Right cardiac atrium (tissue), 5 donors: ENCODE measurements around the gene NSG1. TPM values are rescaled to one million over a fixed set of nuclear protein-coding genes. Genes with fewer than 3 reads are reported as not detected.
A peak's percentile ranks its signal among the peaks of the same experiment; 100 is the strongest.

Experiments
- ATAC-seq, 2 donors: fragments of 200-7000 bp; cut with Tn5 transposase; one replicate each; pipeline versions ENCODE4 v1.8.0 to v1.9.1; 2020; ENCODE audit warnings: moderate library complexity in 2 of 2, mild to moderate bottlenecking in 1 of 2
- DNase-seq, 3 donors: peaks; one replicate each; pipeline ENCODE4 v3.0.0-alpha.2; 2020
- H3K27ac ChIP-seq: one replicate; pipeline ENCODE4 v1.5.1; 2013; ENCODE audit warnings: mild to moderate bottlenecking, low read length, control low read depth, moderate library complexity
- H3K27me3 ChIP-seq: one replicate; pipeline ENCODE4 v1.6.1; 2013; ENCODE audit not compliant: control insufficient read depth, insufficient read depth
- H3K4me1 ChIP-seq: one replicate; pipeline ENCODE4 v1.6.1; 2013; ENCODE audit warnings: low read length; ENCODE audit not compliant: control insufficient read depth, insufficient read depth
- H3K4me3 ChIP-seq: one replicate; pipeline ENCODE4 v1.5.1; 2013; ENCODE audit warnings: low read length, control low read depth
- H3K9me3 ChIP-seq: one replicate; pipeline ENCODE4 v1.6.1; 2013; ENCODE audit warnings: low read length; ENCODE audit not compliant: control insufficient read depth
- WGBS: extraction: QIAGEN DNeasy Blood & Tissue Kit; methylation state at CpG from one replicate; pipeline ENCODE4 v1.1.7; 2013; 5-methylcytosine and 5-hydroxymethylcytosine counted together
- intact Hi-C, 4 donors: fragments of 100-400 bp; cut with DNase I; formaldehyde crosslinking; loops; one replicate each; pipeline versions ENCODE4 v1.11.0 to v1.14.0; 2022 to 2023
- polyA plus RNA-seq: library from polyadenylated mRNA; stranded (reverse); fragments of 200-250 nt; gene quantifications from one replicate; pipeline ENCODE4 v1.2.3, GENCODE V29; 2013
- total RNA-seq, 4 donors: library from RNA; stranded (reverse); fragmentation: NEBNext Ultra II Directional; extraction: Animal tissue kit (Norgen Biotek cat#: 25700); gene quantifications; one replicate each; pipeline ENCODE4 v1.2.1, GENCODE V29; 2021
- donor health status: healthy with polysubstance abuse.
- donor health status: DM: no; HTN: yes; CAD: no.
- donor health status: DM: no; HTN: no; CAD: no.
- donor health status: DM: no; HTN: yes; CAD: no; lungs with severe emphysema.
- donor health status: DM: yes; HTN: yes; CAD: no.

The NSG1 gene
- total and polyA plus RNA-seq, 5 donors, result 4.9 to 16.2 (median 7.4) TPM

- Histone ChIP-seq H3K4me1 (no peaks in the 10 kb centered on the region), H3K4me3 (no peak overlapping the region), H3K27me3 (no peaks in the 10 kb centered on the region), H3K9me3 (no peaks in the 10 kb centered on the region), H3K27ac (no peak overlapping the region)
- intact Hi-C loops, result no loop called here
- WGBS, result 30% methylated on average over 1 of the region's 1 CpG
- DNase-seq, result no peak
- ATAC-seq, result no peak
These were observed 31.6 kb upstream of the NSG1 start for GRCh38 chr4:4355302-4355701.

DNA sequence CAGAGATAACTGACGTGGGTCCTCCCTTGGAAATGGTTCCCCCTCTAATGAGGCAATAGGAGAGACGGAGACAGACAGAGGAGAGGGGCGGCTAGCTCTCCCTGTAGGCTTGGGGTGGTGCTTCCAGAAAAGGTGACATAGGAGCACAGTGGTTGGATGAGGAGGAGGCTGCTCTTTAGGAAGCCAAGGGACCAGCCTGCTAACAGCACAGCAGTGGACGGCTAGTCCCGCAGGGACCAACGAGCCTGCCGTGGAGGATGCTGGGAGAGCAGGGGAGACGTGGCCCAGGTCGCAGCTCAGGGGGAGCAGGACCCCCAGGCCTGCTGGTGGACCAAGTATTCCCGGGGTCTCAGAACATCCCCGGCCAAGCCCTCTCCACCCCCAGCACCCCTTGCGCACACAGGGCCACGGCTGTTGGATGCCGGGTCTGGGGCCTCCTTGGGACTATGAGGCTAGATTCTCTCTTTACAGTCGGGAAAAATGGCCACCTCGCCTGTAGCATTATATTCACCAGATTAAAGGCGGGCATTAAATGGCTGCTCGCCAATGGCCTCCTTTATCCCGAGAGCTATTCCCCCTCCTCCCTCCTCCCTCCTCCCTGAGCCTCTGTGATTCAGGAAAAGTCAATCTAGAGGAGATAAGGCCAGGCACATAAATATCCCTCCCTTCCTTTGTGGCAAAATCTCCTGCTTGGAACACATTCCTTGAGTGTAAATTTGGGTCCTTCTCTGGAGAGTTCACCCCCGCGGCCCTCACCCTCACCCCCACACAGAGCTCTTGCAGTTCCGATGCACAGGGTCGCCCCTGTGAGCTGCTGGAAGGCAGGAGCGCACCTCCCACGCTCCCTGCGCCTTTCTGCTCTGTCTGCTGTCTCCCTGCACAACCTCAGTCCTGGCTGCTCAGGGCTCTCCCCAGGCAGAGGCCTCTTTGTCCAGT lies 30.5 kb upstream of the NSG1 start:
- Histone ChIP-seq H3K4me3 (no peak overlapping the region), H3K9me3 (no peaks in the 10 kb centered on the region), H3K27me3 (no peaks in the 10 kb centered on the region), H3K27ac (no peak overlapping the region), H3K4me1 (no peaks in the 10 kb centered on the region)
- ATAC-seq, result peak; percentile 70 to 92
- 49% methylated on average over 26 of the region's 26 CpGs for WGBS
- peak; percentile 46 to 70 (median 50) for DNase-seq
- intact Hi-C loops, result no loop called here

DNA sequence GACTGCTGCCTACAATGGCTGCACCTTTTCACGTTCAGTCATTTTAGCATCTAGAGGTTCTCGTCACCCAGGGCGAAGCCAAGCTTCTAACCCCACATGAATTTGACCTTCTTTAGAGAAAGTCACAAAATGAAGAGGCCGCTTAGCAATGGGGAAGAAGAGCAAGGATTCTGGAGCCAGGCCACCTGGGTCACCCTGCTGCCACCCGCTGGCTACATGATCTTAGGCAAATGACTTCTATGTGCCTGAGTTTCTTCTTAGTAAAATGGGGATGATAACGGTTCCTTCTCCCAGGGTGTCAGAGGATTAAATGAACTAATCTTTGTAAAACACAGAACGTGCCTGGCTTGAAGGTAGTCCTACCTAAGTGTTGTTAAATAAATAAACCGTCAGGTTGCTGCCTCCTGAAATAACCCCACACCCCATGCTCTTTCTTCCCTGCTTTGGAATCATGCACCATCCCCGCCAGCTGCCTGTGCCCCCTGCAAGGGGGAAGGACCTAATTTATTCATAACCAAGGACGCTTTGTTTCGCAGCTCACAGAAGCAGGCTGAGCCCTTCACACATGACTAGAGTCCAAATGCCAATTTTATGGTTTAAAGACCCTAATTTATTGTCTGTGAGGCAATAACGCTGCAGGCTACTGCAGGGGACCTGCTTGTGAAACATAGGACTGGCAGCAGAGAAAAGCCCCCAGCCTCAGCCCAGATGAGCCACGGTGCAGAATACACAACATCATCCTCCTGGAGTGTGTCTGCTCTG lies 28.6 kb upstream of the NSG1 start:
- no peak for DNase-seq
- Histone ChIP-seq H3K9me3 (no peaks in the 10 kb centered on the region), H3K27ac (no peak overlapping the region), H3K27me3 (no peaks in the 10 kb centered on the region), H3K4me3 (no peak overlapping the region), H3K4me1 (no peaks in the 10 kb centered on the region)
- WGBS, result 76% methylated on average over 13 of the region's 13 CpGs
- intact Hi-C loops, result no loop called here
- no peak for ATAC-seq

DNA sequence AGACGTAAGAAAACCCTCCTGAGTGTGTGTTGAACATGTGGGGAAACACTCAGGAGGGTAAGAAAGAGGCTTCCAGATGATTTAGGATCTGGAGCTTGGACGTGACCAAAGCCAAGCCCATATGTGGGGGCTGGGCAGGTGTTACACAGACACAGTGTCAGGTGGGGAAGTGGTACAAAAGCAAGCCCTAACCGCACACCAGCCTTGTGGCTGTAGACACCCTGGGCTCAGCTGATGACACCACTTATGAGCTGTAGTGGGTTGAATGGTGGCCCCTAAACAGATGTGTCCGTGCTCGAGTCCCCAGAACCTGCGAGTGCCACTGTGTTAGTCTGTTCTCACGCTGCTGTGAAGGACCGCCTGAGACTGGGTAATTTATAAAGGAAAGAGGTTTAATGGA lies 25.0 kb upstream of the NSG1 start:
- intact Hi-C loops, result no loop called here
- ATAC-seq (no peak), DNase-seq (no peak)
- no peak overlapping the region for H3K27ac ChIP-seq
- H3K27me3 ChIP-seq, result no peaks in the 10 kb centered on the region
- no peak overlapping the region for H3K4me3 ChIP-seq
- H3K9me3 ChIP-seq, result no peaks in the 10 kb centered on the region
- H3K4me1 ChIP-seq, result no peaks in the 10 kb centered on the region
- WGBS, result 84% methylated on average over 8 of the region's 8 CpGs

- no peak for DNase-seq
- Histone ChIP-seq H3K4me3 (no peak overlapping the region), H3K4me1 (no peaks in the 10 kb centered on the region), H3K27ac (no peak overlapping the region), H3K9me3 (no peaks in the 10 kb centered on the region), H3K27me3 (no peaks in the 10 kb centered on the region)
- ATAC-seq, result no peak
- WGBS, result 70% methylated on average over 16 of the region's 16 CpGs
- intact Hi-C loops, result no loop called here
These were observed 23.8 kb upstream of the NSG1 start for GRCh38 chr4:4362991-4363697.

- Histone ChIP-seq H3K27ac (no peak overlapping the region), H3K9me3 (no peaks in the 10 kb centered on the region), H3K4me3 (no peak overlapping the region), H3K4me1 (no peaks in the 10 kb centered on the region), H3K27me3 (no peaks in the 10 kb centered on the region)
- 68% methylated on average over 3 of the region's 3 CpGs for WGBS
- ATAC-seq (no peak), DNase-seq (no peak)
- intact Hi-C loops, result no loop called here
These were observed 22.8 kb upstream of the NSG1 start for GRCh38 chr4:4364061-4364460.

DNA sequence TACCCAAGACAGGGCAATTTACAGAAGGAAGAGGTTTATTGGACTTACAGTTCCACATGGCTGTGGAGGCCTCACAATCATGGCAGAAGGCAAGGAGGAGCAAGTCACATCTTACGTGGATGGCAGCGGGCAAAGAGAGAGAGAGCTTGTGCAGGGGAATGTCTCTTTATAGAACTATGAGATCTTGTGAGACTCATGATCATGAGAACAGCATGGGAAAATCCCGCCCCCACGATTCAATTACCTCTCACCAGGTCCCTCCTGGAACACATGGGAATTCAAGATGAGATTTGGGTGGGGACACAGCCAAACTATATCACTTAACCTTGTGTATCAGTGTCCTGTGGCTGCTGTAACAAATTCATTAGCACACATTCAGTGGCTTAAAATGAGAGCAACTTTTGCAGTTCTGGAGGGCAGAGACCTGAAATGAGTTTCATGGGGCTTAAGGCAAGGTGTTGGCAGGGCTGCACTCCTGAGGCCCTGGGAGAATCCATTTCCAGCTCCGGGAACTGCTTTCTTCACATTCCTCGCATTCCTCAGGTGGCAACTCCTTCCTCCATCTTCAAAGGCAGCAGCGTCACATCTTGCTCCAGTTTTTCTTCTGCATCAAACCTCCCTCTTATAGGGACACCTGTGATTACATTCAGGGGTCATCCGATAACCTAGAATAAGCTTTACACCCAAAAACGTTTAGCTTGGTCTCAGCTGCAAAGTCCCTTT lies 22.3 kb upstream of the NSG1 start:
- 73% methylated on average over 9 of the region's 9 CpGs for WGBS
- Histone ChIP-seq H3K4me3 (no peak overlapping the region), H3K9me3 (no peaks in the 10 kb centered on the region), H3K4me1 (no peaks in the 10 kb centered on the region), H3K27me3 (no peaks in the 10 kb centered on the region), H3K27ac (no peak overlapping the region)
- intact Hi-C loops, result no loop called here
- DNase-seq (no peak), ATAC-seq (no peak)

DNA sequence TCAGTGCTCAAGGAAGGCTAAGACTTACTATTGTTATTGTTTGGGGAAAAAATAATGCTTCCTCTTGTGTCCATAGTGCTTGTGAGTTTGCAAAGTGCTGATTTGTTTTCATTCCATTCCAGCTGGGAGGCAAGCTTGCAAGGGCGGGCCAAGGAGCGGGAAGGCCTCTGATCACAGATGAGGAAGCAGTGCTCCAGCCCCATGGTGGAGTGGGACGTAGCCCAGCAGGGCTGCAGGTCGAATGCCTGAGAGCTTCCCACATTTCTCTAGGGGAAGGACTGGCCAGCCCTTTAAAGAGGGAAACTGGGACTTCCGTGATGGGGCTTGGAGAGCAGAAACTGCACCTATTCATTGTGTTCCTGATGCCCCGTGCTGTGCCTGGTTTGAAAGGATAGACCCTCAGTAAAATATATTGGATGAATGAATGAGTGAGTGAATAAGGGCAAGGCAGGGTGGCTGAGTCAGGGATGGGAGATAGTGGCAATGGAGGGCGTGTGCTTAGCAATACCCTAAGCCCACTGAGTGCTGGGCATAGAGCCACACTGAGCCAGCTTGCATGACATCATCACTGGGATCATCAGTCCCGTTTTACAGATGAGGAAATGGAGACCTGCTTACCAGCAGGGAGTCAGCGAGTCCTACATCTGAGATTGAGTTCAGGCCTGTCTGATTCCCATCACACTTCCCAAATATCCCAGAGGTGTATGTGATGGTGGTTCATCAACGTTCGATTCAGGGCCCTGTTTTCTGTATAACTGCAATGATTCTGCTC lies 17.9 kb upstream of the NSG1 start:
- DNase-seq (no peak), ATAC-seq (peak in 1 of 2 donors; percentile 59)
- Histone ChIP-seq H3K27me3 (no peaks in the 10 kb centered on the region), H3K4me1 (no peaks in the 10 kb centered on the region), H3K9me3 (no peaks in the 10 kb centered on the region), H3K27ac (no peak overlapping the region), H3K4me3 (no peak overlapping the region)
- intact Hi-C loops, result no loop called here
- WGBS, result 73% methylated on average over 11 of the region's 11 CpGs

GRCh38 chr4:4374388-4375098 lies 12.4 kb upstream of the NSG1 start:
- 77% methylated on average over 6 of the region's 6 CpGs for WGBS
- Histone ChIP-seq H3K4me3 (no peak overlapping the region), H3K27me3 (no peaks in the 10 kb centered on the region), H3K4me1 (no peaks in the 10 kb centered on the region), H3K9me3 (no peaks in the 10 kb centered on the region), H3K27ac (no peak overlapping the region)
- no peak for DNase-seq
- no peak for ATAC-seq
- intact Hi-C loops, result no loop called here
